GM21737 (cell line): ENCODE measurements around the gene GJC1.

Experiments
- ATAC-seq: cut with Tn5 transposase; IDR thresholded peaks from one replicate; pipeline ENCODE4 v1.9.1; 2021; ENCODE audit warnings: mild to moderate bottlenecking, moderate library complexity; ENCODE audit not compliant: unreplicated experiment

Gene GJC1

DNA sequence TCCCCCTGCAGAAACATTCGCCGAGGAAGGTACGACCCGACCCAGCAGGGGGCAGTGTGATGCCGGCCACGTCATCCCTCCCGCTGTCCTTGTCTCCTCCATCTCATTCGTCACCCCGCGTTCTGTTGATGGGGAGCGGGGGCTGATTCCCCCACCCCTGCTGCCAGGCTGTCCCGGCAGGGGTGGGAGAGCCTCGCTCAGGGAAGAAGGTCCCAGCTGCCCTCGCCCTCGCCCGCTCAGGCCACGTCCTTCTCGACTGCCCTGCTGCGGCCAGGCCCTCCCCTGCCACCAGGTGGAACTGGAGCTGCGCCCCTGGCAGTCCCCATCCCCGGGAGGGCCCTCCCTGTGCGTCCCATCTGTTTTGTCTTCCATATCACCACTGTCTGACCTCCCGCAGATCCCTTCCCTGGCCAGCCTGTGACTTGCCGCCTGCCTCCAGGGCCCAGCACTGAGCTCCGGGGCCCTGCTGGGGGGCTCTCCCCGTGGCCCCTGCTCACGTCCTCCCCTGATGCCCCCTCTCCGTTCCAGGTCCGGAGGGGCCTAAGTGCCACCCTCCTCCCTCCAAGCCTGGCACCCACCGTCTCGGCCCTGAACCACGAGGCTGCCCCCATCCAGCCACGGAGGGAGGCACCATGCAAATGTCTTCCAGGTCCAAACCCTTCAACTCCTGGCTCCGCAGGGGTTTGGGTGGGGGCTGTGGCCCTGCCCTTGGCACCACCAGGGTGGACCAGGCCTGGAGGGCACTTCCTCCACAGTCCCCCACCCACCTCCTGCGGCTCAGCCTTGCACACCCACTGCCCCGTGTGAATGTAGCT is 50.7 kb downstream of the GJC1 start:
- ATAC-seq, result no peak

DNA sequence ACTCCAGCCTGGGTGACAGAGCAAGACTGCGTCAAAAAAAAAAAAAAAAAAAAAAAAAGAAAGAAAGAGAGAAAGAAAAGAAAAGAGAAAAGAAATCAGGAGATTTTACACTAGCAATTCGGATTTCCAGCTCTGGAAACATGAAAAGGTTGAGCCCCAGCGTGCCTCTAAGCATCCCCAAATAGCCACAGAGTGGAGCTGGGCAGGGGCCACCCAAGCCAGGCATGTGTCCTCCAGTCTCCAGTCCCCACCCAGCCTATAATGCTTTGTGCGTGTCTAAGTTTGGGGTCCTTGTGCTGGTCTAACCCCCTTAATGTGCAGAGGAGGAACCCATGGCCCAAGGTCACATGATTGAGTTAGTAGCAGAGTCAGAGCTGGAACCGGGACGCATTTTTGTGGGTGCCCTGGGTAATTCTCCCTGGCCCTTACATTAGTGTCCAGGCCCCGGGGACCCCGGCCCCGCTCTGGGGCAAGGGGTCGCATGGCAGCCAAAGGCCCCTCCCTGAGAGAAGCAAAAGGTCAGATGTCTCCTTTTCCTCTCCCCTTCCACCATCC is 51.4 kb downstream of the GJC1 start:
- no peak for ATAC-seq

DNA sequence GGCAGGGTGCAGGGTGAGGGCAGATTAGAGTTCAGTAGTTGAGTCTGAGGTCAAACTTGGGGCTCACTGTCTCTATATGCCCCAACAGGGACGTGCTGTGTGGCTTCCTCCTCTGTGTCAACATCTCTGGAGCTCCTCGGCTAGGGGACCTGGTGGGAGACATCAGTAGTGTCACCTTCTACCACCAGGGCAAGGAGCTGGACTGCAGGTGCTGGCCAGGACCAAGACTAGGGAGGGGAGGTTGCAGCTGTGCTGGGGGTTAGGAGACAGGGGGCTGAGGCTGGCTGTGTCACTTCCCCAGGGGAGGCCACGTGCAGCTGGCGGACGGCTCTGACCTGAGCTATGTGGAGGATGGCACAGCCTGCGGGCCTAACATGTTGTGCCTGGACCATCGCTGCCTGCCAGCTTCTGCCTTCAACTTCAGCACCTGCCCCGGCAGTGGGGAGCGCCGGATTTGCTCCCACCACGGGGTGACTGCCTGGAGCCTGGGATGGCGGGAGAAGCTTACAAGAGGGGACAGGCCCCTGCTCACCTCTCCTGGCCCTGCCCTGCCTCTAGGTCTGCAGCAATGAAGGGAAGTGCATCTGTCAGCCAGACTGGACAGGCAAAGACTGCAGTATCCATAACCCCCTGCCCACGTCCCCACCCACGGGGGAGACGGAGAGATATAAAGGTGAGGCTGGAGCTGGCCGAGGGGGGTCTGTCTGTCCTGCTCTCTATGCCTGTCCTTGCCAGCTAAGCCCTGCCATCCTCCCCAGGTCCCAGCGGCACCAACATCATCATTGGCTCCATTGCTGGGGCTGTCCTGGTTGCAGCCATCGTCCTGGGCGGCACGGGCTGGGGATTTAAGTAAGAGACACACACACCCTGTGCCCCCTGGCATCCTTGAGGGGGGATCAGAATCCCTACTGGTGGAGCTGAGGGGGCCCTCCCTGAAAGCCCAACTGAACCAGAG is 52.4 kb downstream of the GJC1 start:
- ATAC-seq, result no peak

DNA sequence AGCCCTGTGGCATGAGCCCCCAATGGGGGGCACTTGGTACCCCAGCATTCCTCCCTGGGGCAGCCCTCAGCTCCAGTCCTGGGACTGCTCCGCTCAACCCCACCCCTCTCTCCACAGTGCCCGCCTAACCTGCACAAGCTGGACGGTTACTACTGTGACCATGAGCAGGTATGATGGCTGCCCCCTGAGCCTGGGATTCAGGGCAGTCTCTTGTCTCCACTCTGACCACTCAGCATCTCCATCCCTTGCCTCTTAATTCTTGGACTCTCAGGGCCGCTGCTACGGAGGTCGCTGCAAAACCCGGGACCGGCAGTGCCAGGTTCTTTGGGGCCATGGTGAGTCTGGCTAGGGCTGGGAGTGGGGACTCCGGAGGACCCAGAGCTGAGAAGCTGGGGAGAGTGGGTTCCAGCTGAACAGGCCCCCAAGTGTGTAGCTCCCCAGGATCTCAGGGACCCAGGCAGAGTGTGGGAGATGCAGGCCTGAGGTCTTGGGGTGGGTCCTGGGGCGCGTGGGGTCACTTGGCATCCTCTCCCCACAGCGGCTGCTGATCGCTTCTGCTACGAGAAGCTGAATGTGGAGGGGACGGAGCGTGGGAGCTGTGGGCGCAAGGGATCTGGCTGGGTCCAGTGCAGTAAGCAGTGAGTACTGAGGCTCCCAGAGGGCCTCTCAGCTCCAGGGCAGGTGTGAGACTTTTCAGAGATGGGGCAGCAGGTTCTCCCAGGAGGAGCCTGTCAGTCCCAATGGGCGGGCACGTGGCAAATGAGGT is 53.3 kb downstream of the GJC1 start:
- ATAC-seq, result no peak

- peak; percentile 5 for ATAC-seq
Measured at GRCh38 chr17:44775838-44776621, 54.1 kb downstream of the GJC1 start.

DNA sequence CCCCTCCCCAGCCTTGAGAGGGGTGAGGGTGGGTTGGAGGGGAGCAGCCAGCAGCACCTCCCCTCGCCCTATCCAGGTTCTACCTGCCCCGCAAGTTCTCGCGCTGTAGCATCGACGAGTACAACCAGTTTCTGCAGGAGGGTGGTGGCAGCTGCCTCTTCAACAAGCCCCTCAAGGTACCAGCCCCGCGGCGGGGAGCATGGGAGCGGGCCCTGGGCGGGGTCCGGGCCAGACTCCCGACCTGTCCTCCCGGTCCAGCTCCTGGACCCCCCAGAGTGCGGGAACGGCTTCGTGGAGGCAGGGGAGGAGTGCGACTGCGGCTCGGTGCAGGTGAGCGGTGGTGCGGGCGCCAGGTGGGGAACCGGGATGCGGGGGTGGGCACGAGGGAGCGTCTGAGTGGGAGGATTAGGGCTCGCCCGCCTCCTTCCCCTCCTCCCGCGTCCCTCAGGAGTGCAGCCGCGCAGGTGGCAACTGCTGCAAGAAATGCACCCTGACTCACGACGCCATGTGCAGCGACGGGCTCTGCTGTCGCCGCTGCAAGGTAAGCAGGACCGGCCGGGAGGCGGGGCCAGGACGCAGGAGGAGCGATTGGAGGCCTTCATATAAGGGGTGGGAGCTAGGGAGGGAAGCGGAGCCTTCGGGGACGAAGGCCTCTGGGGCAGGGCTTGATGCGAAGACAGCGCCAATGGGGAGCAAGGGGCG is 54.8 kb downstream of the GJC1 start:
- peak; percentile 86 for ATAC-seq

DNA sequence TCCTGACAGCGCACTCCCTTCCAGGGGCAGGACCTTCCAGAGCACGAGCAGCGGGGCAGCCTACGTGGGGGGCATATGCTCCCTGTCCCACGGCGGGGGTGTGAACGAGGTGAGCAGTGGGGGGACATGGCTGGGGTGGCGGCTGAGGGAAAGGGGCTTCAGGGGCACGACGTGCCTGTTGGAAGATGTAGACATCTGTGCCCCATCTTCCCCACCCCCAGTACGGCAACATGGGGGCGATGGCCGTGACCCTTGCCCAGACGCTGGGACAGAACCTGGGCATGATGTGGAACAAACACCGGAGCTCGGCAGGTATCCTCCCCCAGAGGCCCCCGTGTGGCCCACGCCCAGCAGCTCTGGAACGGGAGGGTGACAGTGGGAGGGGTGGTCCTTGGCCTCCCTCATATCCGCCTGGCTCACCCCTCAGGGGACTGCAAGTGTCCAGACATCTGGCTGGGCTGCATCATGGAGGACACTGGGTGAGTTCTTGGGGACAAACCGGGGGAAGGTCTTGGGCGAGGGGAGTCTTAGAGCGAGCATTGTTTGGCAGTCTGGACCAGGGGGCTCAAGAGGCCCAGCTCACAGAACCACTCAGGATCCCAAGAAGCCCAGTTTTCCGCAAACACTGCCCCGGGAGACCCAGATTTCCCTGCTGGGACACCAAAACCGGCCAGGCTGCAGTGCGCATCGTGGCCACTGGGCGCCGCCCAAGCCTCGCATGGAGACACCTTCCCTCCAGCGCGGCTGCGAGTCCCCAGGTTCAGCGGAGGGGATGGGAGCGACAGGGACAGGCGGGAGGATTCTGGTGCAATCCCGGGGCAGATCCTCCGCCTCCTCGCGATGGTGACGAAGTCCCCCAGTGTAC is 55.6 kb downstream of the GJC1 start:
- peak; percentile 44 for ATAC-seq

DNA sequence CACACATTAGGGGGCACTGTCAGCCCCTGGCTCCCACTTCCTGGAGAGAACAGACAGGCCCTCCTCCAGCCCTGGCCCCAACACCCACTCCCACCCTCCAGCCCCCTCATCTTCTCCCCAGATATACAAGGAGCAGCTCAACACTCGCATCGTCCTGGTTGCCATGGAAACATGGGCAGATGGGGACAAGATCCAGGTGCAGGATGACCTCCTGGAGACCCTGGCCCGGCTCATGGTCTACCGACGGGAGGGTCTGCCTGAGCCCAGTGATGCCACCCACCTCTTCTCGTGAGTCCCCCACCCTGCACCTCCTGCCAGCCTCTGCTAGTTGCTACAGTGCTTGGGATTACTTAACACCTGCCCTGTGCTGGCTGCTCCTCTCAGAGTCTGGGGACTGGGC is 56.9 kb downstream of the GJC1 start:
- ATAC-seq, result no peak

DNA sequence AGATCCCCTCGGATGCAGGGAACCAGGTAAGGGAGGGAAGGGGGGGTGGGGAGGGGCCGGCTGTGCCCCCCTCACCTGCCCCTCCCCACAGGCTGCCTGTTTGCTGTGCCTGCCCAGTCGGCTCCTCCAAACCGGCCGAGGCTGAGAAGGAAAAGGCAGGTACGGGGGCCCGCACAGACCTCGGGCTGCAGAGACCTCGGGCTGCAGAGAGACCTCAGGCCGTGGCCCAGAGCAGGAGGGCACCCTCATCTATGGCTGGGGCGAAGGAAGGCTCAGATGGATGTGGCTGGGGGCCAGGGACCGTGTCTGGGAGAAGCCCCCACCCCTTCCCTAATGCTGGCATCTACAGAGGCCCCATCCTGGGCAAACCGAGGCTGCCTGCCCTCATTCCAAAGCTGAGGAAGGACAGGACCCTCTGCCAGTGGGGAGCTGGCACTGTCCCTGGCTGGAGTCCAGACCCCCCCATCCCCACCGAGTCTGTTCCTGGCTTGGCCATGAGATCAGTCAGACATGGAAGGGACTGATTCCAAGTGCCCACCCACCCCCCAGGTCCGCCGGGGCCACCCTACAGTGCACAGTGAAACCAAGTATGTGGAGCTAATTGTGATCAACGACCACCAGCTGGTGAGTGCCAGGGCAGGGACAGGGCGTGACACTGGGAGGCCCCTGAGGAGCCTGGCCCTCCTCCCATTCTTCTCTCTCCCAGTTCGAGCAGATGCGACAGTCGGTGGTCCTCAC is 57.6 kb downstream of the GJC1 start:
- no peak for ATAC-seq

GRCh38 chr17:44770166-44770925 is 59.7 kb downstream of the GJC1 start:
- ATAC-seq, result no peak

GRCh38 chr17:44769647-44770084 is 60.4 kb downstream of the GJC1 start:
- no peak for ATAC-seq

- no peak for ATAC-seq
Measured at GRCh38 chr17:44769230-44769629, 60.9 kb downstream of the GJC1 start.

- ATAC-seq, result no peak
Measured at GRCh38 chr17:44768505-44769142, 61.5 kb downstream of the GJC1 start.

DNA sequence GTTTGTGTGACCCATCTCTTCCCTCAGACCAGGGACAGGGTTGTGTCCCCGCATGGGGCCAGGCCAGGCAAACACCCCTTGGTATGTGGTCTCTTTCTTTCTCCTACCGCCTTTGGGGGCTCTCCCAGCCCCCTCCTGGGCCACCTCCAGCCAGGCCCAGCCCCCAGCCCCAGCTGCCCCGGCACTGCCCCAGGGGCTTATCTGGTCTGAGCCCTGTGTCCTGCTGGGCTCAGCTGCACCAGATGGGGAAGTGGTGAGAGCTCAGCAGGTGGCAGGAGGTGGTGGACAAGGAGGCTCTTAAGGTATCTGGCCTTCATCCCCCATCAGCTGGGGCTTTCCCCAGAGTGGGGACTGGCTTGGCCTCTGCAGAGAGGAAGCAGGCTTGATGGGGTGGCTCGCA is 62.6 kb downstream of the GJC1 start:
- ATAC-seq, result no peak

GRCh38 chr17:44766409-44767038 is 63.6 kb downstream of the GJC1 start:
- no peak for ATAC-seq

- no peak for ATAC-seq
Measured at GRCh38 chr17:44765965-44766364, 64.1 kb downstream of the GJC1 start.
